ENCODE measurements around the gene RAB26.

GRCh38 chr16:2173916-2174315 lies 25.5 kb downstream of the RAB26 start:
- TF ChIP-seq EZH2 (IDR thresholded peaks at IDR 0.05; ENCODE audit: low read length) (no peak), CTCF (optimal IDR thresholded peaks at IDR 0.05 in 1 of 3, IDR thresholded peaks at IDR 0.05 in 1 of 3, conservative IDR thresholded peaks at IDR 0.05 in 1 of 3; ENCODE audit: extremely low read depth in 1 of 3, insufficient read depth in 2 of 3, low read length in 3 of 3) (no peak)
